WTC11 (cell line): ENCODE results near the gene ENTPD1. TPM values are rescaled to one million over a fixed set of nuclear protein-coding genes. Genes with fewer than 3 reads are reported as not detected.

ENCODE experiments used
- ATAC-seq: fragments of 200-7000 bp; cut with Tn5 transposase; 2 replicates; pipeline ENCODE4 v1.10.0; 2021; ENCODE audit warnings: mild to moderate bottlenecking, moderate library complexity
- CTCF ChIA-PET: fragments of 300-600 bp; sonication (Branson Sonifier 250); formaldehyde crosslinking; loops from one replicate; lab custom pipeline; 2021; ENCODE audit warnings: antibody characterized with exemption; lab: Charles Lee
- POLR2A ChIA-PET: fragments of 350-600 bp; sonication (Branson Sonifier 250); formaldehyde crosslinking; loops from one replicate; lab custom pipeline; 2021; ENCODE audit warnings: antibody characterized with exemption; lab: Charles Lee
- DNase-seq: peaks from one replicate; pipeline ENCODE4 v3.0.0; 2021; ENCODE audit warnings: low spot score
- H3K27ac Mint-ChIP-seq: 2 replicates; pipeline ENCODE4 v1.8.0; 2021; ENCODE audit warnings: mixed read lengths
- H3K27me3 Mint-ChIP-seq: 2 replicates; pipeline ENCODE4 v1.8.0; 2021; ENCODE audit warnings: low read depth, mild to moderate bottlenecking, moderate library complexity, mixed read lengths
- H3K36me3 Mint-ChIP-seq: 2 replicates; pipeline ENCODE4 v1.8.0; 2021; ENCODE audit warnings: mixed read lengths
- H3K4me1 Mint-ChIP-seq: 2 replicates; pipeline ENCODE4 v1.8.0; 2022; ENCODE audit warnings: mixed read lengths
- H3K4me3 Mint-ChIP-seq: 2 replicates; pipeline ENCODE4 v1.8.0; 2021; ENCODE audit warnings: mild to moderate bottlenecking, moderate library complexity, mixed read lengths
- H3K9me3 Mint-ChIP-seq: 2 replicates; pipeline ENCODE4 v1.8.0; 2021; ENCODE audit warnings: mixed read lengths
- GABPB1 ChIP-seq: sonication (generic); formaldehyde crosslinking; IDR thresholded peaks from 2 replicates; pipeline ENCODE4 v1.8.1; 2023; ENCODE audit warnings: mild to moderate bottlenecking, missing genetic modification reagents
- JUN ChIP-seq: sonication (generic); formaldehyde crosslinking; IDR thresholded peaks from 2 replicates; pipeline ENCODE4 v1.8.0; 2023; ENCODE audit warnings: mild to moderate bottlenecking, missing genetic modification reagents
- MYBL2 ChIP-seq: sonication (generic); formaldehyde crosslinking; IDR thresholded peaks from 2 replicates; pipeline ENCODE4 v1.8.1; 2023; ENCODE audit warnings: mild to moderate bottlenecking, moderate library complexity, missing genetic modification reagents
- NFATC4 ChIP-seq: fragments of 250-450 bp; sonication (Bioruptor Pico); IDR thresholded peaks from 2 replicates; pipeline ENCODE4 v1.9.0; 2021; ENCODE audit warnings: mild to moderate bottlenecking
- NR2C2 ChIP-seq: sonication (generic); formaldehyde crosslinking; IDR thresholded peaks from 2 replicates; pipeline ENCODE4 v1.8.0; 2022; ENCODE audit warnings: mild to moderate bottlenecking, missing genetic modification reagents
- PRRX2 ChIP-seq: fragments of 250-450 bp; sonication (Bioruptor Pico); IDR thresholded peaks from 2 replicates; pipeline ENCODE4 v1.8.0; 2021; ENCODE audit warnings: mild to moderate bottlenecking
- TEAD1 ChIP-seq: sonication (generic); formaldehyde crosslinking; IDR thresholded peaks from 2 replicates; pipeline ENCODE4 v1.8.0; 2022; ENCODE audit warnings: mild to moderate bottlenecking, missing genetic modification reagents
- total RNA-seq: library from RNA; stranded (reverse); gene quantifications from 3 replicates; pipeline ENCODE4 v1.2.3, GENCODE V29; 2021
- TF ChIP-seq, protein P1 (sequence below): sonication (generic); formaldehyde crosslinking; IDR thresholded peaks from 2 replicates; pipeline ENCODE4 v1.8.0; 2022; ENCODE audit warnings: missing genetic modification reagents
- TF ChIP-seq, protein P2 (sequence below): sonication (generic); formaldehyde crosslinking; IDR thresholded peaks from 2 replicates; pipeline ENCODE4 v1.8.1; 2023; ENCODE audit warnings: mild to moderate bottlenecking, missing genetic modification reagents, moderate library complexity
- TF ChIP-seq, protein P3 (sequence below): sonication (generic); formaldehyde crosslinking; IDR thresholded peaks from 2 replicates; pipeline ENCODE4 v1.8.0; 2022; ENCODE audit warnings: mild to moderate bottlenecking, missing genetic modification reagents
- TF ChIP-seq, protein P4 (sequence below): fragments of 250-450 bp; sonication (Bioruptor Pico); IDR thresholded peaks from 2 replicates; pipeline ENCODE4 v1.9.0; 2021; ENCODE audit warnings: mild to moderate bottlenecking
- TF ChIP-seq, protein P5 (sequence below): fragments of 250-450 bp; sonication (Bioruptor Pico); IDR thresholded peaks from 2 replicates; pipeline ENCODE4 v2.1.2; 2022; ENCODE audit warnings: mild to moderate bottlenecking, moderate library complexity
- TF ChIP-seq, protein P6 (sequence below): sonication (generic); formaldehyde crosslinking; IDR thresholded peaks from 2 replicates; pipeline ENCODE4 v1.8.1; 2023; ENCODE audit warnings: mild to moderate bottlenecking, missing genetic modification reagents, moderate library complexity

Gene ENTPD1
- total RNA-seq, 1 experiment from 2014 or later, result 2.3 TPM

DNA sequence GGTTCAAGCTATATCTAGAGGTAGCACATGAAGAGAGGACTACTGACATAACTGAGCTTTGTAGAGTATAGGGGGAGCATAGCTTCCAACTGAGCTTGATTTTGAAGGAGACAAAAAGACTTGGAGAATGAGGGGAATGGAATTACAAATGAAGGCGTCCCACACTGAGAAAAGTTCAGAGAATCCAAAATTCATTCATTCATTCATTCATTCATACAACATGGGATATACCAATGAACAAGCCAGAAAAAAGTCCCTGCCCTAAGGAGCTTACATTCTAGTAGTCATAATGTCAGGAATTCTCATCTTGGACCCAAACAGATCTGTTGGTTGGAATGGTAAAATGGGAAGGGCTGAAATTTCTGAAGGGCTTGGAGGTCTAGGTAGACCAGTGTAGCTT lies 62.0 kb downstream of the ENTPD1 start (continued):
- TF ChIP-seq, protein P1, sequence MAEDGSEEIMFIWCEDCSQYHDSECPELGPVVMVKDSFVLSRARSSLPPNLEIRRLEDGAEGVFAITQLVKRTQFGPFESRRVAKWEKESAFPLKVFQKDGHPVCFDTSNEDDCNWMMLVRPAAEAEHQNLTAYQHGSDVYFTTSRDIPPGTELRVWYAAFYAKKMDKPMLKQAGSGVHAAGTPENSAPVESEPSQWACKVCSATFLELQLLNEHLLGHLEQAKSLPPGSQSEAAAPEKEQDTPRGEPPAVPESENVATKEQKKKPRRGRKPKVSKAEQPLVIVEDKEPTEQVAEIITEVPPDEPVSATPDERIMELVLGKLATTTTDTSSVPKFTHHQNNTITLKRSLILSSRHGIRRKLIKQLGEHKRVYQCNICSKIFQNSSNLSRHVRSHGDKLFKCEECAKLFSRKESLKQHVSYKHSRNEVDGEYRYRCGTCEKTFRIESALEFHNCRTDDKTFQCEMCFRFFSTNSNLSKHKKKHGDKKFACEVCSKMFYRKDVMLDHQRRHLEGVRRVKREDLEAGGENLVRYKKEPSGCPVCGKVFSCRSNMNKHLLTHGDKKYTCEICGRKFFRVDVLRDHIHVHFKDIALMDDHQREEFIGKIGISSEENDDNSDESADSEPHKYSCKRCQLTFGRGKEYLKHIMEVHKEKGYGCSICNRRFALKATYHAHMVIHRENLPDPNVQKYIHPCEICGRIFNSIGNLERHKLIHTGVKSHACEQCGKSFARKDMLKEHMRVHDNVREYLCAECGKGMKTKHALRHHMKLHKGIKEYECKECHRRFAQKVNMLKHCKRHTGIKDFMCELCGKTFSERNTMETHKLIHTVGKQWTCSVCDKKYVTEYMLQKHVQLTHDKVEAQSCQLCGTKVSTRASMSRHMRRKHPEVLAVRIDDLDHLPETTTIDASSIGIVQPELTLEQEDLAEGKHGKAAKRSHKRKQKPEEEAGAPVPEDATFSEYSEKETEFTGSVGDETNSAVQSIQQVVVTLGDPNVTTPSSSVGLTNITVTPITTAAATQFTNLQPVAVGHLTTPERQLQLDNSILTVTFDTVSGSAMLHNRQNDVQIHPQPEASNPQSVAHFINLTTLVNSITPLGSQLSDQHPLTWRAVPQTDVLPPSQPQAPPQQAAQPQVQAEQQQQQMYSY, result no peak
- TF ChIP-seq, protein P2, sequence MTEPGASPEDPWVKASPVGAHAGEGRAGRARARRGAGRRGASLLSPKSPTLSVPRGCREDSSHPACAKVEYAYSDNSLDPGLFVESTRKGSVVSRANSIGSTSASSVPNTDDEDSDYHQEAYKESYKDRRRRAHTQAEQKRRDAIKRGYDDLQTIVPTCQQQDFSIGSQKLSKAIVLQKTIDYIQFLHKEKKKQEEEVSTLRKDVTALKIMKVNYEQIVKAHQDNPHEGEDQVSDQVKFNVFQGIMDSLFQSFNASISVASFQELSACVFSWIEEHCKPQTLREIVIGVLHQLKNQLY (CRISPR knock-in tag), result no peak
- TF ChIP-seq, protein P3, sequence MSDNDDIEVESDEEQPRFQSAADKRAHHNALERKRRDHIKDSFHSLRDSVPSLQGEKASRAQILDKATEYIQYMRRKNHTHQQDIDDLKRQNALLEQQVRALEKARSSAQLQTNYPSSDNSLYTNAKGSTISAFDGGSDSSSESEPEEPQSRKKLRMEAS (CRISPR knock-in tag), result no peak
- TF ChIP-seq, protein P4, sequence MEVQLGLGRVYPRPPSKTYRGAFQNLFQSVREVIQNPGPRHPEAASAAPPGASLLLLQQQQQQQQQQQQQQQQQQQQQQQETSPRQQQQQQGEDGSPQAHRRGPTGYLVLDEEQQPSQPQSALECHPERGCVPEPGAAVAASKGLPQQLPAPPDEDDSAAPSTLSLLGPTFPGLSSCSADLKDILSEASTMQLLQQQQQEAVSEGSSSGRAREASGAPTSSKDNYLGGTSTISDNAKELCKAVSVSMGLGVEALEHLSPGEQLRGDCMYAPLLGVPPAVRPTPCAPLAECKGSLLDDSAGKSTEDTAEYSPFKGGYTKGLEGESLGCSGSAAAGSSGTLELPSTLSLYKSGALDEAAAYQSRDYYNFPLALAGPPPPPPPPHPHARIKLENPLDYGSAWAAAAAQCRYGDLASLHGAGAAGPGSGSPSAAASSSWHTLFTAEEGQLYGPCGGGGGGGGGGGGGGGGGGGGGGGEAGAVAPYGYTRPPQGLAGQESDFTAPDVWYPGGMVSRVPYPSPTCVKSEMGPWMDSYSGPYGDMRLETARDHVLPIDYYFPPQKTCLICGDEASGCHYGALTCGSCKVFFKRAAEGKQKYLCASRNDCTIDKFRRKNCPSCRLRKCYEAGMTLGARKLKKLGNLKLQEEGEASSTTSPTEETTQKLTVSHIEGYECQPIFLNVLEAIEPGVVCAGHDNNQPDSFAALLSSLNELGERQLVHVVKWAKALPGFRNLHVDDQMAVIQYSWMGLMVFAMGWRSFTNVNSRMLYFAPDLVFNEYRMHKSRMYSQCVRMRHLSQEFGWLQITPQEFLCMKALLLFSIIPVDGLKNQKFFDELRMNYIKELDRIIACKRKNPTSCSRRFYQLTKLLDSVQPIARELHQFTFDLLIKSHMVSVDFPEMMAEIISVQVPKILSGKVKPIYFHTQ (CRISPR knock-in tag), result no peak
- TF ChIP-seq JUN (CRISPR knock-in tag), result no peak

DNA sequence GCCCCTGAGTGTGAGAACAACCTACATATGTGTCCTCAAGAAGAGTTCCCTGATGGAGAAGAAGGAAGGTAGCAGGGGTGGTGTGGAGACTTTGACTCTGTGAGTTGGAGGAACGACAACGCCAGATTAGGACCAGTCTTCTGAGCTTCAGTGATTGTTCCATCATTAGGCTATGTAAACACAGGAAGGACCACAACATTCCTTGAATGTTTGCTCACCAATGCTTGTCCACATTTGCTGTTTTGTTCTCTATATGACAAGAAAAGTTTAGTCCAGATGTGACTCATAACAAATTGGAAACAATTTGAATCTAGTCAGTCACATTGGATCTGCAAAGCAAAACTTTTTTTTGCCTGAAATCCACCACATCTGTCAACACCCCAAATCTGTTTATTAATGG lies 62.7 kb downstream of the ENTPD1 start:
- Mint-ChIP-seq H3K27ac (no peak overlapping the region), H3K9me3 (peaks cover 29% of the 10 kb centered on the region), H3K27me3 (peaks cover 4% of the 10 kb centered on the region; the same call in 1 of the 2 replicates), H3K36me3 (peaks cover 6% of the 10 kb centered on the region), H3K4me3 (no peak overlapping the region), H3K4me1 (peaks cover 15% of the 10 kb centered on the region)
- CTCF ChIA-PET, result interaction anchor here (0.9 kb wide), 1 partner anchor 125 kb away, joined by 4 read pairs; the partner anchor contains the start of gene TCTN3
- no peak for ATAC-seq
- POLR2A ChIA-PET, result no interaction called here
- TF ChIP-seq PRRX2 (CRISPR knock-in tag) (no peak), MYBL2 (CRISPR knock-in tag) (no peak), NFATC4 (CRISPR knock-in tag) (no peak), GABPB1 (CRISPR knock-in tag) (no peak), NR2C2 (CRISPR knock-in tag) (no peak), TEAD1 (no peak)
- TF ChIP-seq, protein P5, sequence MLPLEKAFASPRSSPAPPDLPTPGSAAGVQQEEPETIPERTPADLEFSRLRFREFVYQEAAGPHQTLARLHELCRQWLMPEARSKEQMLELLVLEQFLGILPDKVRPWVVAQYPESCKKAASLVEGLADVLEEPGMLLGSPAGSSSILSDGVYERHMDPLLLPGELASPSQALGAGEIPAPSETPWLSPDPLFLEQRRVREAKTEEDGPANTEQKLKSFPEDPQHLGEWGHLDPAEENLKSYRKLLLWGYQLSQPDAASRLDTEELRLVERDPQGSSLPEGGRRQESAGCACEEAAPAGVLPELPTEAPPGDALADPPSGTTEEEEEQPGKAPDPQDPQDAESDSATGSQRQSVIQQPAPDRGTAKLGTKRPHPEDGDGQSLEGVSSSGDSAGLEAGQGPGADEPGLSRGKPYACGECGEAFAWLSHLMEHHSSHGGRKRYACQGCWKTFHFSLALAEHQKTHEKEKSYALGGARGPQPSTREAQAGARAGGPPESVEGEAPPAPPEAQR (CRISPR knock-in tag), result no peak
- TF ChIP-seq, protein P6, sequence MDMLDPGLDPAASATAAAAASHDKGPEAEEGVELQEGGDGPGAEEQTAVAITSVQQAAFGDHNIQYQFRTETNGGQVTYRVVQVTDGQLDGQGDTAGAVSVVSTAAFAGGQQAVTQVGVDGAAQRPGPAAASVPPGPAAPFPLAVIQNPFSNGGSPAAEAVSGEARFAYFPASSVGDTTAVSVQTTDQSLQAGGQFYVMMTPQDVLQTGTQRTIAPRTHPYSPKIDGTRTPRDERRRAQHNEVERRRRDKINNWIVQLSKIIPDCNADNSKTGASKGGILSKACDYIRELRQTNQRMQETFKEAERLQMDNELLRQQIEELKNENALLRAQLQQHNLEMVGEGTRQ (CRISPR knock-in tag), result no peak
- TF ChIP-seq, protein P4 (CRISPR knock-in tag), result no peak
- no peak for DNase-seq
